Ovary (tissue), 3 donors: ENCODE data around the gene TET2.

Source experiments
- POLR2A ChIP-seq: fragments of 450-650 bp; IDR thresholded peaks from one replicate; pipeline ENCODE4 v1.6.1; 2017; ENCODE audit warnings: antibody characterized with exemption, mild to moderate bottlenecking, moderate library complexity
- TF ChIP-seq, protein P1 (sequence below), 3 donors: fragments of 450-650 bp in 2 of 3; fragments of 200-600 bp in 1 of 3; IDR thresholded peaks; one replicate each; pipeline versions ENCODE4 v1.5.1 to v1.8.0; 2016 to 2022; ENCODE audit warnings: antibody characterized with exemption in 3 of 3, mild to moderate bottlenecking in 1 of 3
- donor health status: DM: no; HTN: no; CAD: no.

DNA sequence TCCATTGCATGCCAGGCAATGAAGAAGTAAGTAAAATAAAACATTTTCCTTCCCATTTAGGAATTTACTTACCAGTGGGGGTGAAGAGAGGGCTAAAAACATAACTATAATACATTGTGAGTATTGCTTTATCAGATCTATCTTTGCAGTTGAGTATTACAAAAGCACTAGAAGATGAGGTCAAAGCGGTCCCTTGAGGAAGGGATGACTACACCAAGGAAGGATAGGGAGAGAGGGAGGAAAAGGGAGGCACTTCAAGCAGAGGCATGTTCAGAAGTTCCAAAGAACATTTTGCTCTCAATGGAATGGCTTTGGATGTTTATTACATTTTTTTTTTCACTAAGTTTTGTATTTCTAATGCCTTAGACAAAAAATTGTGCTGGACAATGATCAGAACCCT is 127.8 kb downstream of the TET2 start:
- TF ChIP-seq POLR2A = no peak
- TF ChIP-seq, protein P1, sequence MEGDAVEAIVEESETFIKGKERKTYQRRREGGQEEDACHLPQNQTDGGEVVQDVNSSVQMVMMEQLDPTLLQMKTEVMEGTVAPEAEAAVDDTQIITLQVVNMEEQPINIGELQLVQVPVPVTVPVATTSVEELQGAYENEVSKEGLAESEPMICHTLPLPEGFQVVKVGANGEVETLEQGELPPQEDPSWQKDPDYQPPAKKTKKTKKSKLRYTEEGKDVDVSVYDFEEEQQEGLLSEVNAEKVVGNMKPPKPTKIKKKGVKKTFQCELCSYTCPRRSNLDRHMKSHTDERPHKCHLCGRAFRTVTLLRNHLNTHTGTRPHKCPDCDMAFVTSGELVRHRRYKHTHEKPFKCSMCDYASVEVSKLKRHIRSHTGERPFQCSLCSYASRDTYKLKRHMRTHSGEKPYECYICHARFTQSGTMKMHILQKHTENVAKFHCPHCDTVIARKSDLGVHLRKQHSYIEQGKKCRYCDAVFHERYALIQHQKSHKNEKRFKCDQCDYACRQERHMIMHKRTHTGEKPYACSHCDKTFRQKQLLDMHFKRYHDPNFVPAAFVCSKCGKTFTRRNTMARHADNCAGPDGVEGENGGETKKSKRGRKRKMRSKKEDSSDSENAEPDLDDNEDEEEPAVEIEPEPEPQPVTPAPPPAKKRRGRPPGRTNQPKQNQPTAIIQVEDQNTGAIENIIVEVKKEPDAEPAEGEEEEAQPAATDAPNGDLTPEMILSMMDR (IDR thresholded peaks at IDR 0.05) = no peak
